ENCODE measurements around the gene CCDC71.
A peak's percentile ranks its signal among the peaks of the same experiment; 100 is the strongest.

The CCDC71 gene

DNA sequence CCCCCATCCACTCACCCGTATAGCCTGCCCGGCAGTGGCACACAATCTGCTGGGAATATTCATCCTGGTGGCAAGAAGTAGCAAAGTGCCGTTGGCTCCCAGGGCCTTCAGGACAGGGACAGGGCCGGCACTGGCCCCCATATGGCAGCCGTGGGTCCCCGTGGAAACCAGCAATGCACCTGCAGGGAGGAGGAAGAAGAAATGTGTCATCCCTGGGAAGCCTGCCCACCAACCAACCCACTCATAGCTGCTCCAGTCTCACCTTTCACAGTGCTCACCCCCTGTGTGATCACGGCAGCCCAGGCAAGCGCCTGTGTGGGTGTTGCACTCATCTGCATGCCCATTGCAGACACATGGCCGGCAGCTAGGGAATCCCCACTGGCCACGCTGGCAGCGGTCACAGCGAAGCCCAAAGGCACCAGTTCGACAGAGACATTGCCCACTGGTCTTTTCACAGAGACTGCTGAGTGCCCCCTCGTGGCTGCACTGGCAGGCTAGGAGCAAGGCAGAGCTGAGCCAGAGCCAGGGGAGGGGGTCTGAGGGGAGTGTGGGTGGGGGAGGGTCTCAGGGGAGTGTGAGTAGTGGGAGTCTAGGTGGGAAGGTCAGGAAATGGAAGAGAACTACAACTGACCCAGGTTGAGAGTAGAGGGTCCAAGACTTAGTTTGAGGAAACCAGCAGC lies 41.0 kb downstream of the CCDC71 start:
- DNase-seq: no peak

DNA sequence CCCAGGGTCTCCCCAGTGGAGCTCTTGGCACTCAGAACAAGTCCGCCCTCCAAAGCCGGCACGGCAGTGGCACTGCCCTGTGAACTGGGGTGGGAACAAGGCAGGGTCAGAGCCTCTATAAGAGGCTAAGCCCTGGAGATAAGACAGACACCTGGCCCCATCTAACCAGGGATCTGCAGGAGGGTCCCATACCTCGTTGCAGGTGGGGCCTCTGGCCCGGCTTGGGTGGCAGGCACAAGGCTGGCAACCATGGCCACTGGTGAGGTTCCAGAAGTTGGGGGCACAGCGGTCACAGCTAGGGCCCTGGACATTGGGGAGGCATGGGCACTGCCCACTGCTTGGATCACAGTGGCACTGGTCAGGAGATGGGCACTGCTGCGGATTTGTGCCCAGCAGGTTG lies 41.9 kb downstream of the CCDC71 start:
- DNase-seq: no peak

DNA sequence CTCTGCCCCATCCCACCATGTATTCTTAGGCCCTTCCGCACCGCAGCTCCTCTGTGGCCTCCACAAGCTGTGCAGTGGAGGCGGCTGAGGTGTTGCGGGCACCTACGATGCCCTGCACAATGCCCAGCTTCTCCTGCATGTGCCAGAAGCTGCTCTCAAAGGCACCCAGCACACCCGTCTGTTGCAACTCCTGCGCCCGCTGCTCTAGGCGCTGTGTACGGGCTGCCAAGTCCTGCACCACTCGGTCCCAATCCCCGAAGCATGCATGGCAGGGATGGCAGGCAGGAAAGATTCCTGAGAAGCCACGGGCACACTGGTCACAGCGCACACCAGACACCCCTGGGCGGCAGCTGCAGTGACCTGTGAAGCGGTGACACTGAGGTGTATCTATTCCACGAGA lies 42.4 kb downstream of the CCDC71 start:
- no peak for DNase-seq

- DNase-seq: no peak
Measured at GRCh38 chr3:49122886-49123545, 43.1 kb downstream of the CCDC71 start.

- no peak for DNase-seq
Measured at GRCh38 chr3:49122451-49122850, 43.7 kb downstream of the CCDC71 start.

- DNase-seq: no peak
Measured at GRCh38 chr3:49122022-49122421, 44.1 kb downstream of the CCDC71 start.

DNA sequence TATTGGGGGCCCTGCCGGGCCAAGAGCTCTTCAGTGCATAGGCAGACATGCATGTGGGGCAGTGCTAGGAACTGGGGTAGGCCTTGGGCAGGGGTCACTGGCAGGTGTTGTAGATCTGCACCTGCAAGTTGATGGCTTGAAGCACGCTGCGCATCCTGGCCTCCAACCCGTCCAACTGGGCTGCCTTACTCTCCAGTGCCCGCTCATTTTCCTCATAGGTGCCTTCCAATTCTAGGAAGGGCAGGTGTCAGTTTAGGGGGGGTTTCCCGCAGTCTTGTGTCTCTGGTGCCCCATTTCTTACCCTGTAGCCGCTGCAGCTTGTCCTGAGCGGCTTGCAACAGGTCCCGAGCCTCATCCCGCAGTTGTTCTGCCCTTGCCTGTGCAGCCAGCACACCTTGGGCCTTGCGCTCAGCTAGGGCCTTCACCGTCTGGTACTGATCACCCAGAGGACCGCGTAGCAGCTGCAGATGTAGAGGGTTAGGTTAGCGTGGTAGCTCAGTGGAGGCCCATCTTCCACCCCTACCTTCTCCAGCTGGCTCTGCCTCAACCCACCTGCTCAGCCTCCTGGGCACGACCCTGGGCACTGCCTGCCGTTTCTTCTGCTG lies 44.9 kb downstream of the CCDC71 start:
- no peak for DNase-seq

- DNase-seq: peak; percentile 60
Measured at GRCh38 chr3:49120438-49121131, 45.5 kb downstream of the CCDC71 start, which contains the start of gene USP19. Gene USP19 (minus strand): TSS chr3:49120823. CDS start chr3:49119145, 1,678 bp downstream.

DNA sequence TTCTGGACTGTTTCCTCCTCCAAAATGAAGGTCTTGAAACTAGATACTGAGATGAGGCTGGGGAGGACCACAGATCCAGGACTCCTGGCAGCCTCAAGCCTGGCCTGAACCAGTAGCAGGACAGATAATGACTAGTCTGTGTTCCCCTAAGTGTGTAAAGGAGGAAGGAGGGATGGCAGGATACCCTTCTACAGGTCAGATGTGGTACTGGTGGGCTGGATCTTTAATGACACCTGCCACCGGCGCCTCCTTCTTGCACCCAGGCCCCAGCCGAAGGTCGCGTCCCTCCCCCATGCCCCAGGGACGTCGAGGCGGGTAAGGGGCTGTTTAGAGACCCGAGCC lies 46.1 kb downstream of the CCDC71 start:
- DNase-seq: no peak

DNA sequence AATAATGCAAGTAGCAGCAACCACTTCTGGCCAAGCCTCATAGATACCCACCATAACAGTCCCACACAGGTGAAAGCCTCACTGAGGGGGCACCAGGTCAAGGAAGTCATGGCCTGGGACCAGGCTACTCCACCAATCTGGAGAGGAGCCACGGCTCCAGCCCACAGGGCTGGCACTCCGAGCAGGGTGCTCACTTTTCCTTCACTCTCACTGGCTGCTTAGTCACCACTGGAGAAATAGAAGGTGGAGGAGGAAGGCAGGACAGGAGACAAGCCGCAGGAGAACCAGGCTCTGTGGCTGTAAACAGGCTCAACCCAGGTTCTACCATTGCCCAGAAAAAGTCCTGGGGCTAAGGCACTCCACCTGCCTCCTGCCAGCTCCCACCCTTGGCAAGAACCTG lies 46.7 kb downstream of the CCDC71 start:
- no peak for DNase-seq

DNA sequence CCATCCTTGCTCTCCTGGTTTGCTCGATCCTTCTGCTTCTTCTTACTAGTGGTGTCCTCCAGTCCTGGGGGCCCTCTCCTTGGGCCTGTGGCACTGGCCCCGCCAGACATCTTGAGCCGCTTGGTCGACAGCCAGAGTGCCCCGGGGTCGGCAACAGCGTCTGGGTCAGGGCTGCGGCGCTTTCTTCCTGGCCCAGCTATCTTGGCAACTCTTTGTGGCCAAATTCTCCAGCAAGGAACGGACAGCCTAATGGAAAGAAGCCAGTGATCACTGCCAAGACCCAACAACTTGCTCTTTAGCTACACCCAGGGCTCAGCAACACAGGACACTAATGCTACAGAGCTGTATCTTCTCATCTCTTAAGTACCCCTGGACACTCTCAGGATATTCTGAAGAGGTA lies 47.1 kb downstream of the CCDC71 start:
- DNase-seq: no peak

All from DMS79 treated with DMSO at 0.1 percent for 48 hours (cell line).